Vagina (tissue), 2 donors: Measurements from ENCODE around the gene CRIP3.

Source experiments
- CTCF ChIP-seq, 3 experiments: fragments of 450-650 bp in 2 of 3; fragments of 200-600 bp in 1 of 3; sonication (generic) in 1 of 3; IDR thresholded peaks; one replicate each; pipeline ENCODE4 v1.5.1; 2017 to 2019; ENCODE audit warnings: antibody characterized with exemption in 3 of 3, mild to moderate bottlenecking in 2 of 3, moderate library complexity in 2 of 3
- POLR2A ChIP-seq, 2 donors: fragments of 450-650 bp; IDR thresholded peaks; one replicate each; pipeline ENCODE4 v1.6.1; 2017; ENCODE audit warnings: antibody characterized with exemption in 2 of 2, mild to moderate bottlenecking in 2 of 2, moderate library complexity in 2 of 2
- POLR2AphosphoS5 ChIP-seq, 2 donors: sonication (generic); formaldehyde crosslinking; IDR thresholded peaks; one replicate each; pipeline ENCODE4 v1.9.0; 2017; ENCODE audit warnings: antibody characterized with exemption in 2 of 2, mild to moderate bottlenecking in 2 of 2, low read depth in 1 of 2; ENCODE audit not compliant: insufficient read depth in 1 of 2

- TF ChIP-seq CTCF (IDR thresholded peaks at IDR 0.05) (no peak), POLR2A (IDR thresholded peaks at IDR 0.05) (no peak), POLR2AphosphoS5 (IDR thresholded peaks at IDR 0.05; ENCODE audit: insufficient read depth in 1 of 2, low read depth in 1 of 2) (no peak)
These were observed 44.0 kb downstream of the CRIP3 start for GRCh38 chr6:43264599-43265145.
